HepG2 (cell line): ENCODE results near the gene HOTAIR. TPM values are rescaled to one million over a fixed set of nuclear protein-coding genes. Genes with fewer than 3 reads are reported as not detected.

Source experiments
- ATAC-seq: fragments of 200-7000 bp; cut with Tn5 transposase; 3 replicates; pipeline ENCODE4 v1.9.1; 2020; ENCODE audit warnings: mild to moderate bottlenecking, moderate library complexity
- BruUV-seq: library from RNA; stranded (reverse); fragments of 400-500 nt; replicated peaks from 2 replicates; lab custom pipeline; 2021; lab: Mats Ljungman, UMichigan
- CTCF ChIA-PET: fragments of 300-600 bp; formaldehyde crosslinking; extraction: SDS; loops from one replicate; lab custom pipeline; 2021; ENCODE audit warnings: low total read pairs, inconsistent platforms, low intra/inter-chr PET ratio; lab: Yijun Ruan, JAX
- POLR2A ChIA-PET: fragments of 350-600 bp; sonication (Branson Sonifier 250); formaldehyde crosslinking; loops from one replicate; lab custom pipeline; 2020; ENCODE audit warnings: antibody characterized with exemption, inconsistent platforms; lab: Yijun Ruan, JAX
- DNase-seq: peaks from one replicate; pipeline ENCODE4 v3.0.0-alpha.2; 2015; ENCODE audit warnings: low spot score
- FAIRE-seq: peaks from 3 replicates; lab custom pipeline; 2011; peaks lifted over from hg19 to GRCh38; lab: Jason Lieb, UNC
- H2AFZ ChIP-seq: one replicate; pipeline ENCODE4 v1.6.1; 2011; ENCODE audit warnings: low read length, inconsistent platforms
- H3K27ac ChIP-seq: fragments of 300-600 bp; 3 replicates; pipeline ENCODE4 v1.8.0; 2011; ENCODE audit warnings: mixed run types, mild to moderate bottlenecking, mixed read lengths, low read length, inconsistent platforms; ENCODE audit not compliant: insufficient read depth; ENCODE audit errors: extremely low read length
- H3K27me3 ChIP-seq, 2 experiments: fragments of 200-600 bp in 1 of 2; 2 replicates in 1 of 2; 3 replicates in 1 of 2; pipeline versions ENCODE4 v1.6.0 to v1.8.0; 2011; ENCODE audit warnings: low read length in 2 of 2, mild to moderate bottlenecking in 2 of 2, moderate library complexity in 2 of 2, inconsistent platforms in 1 of 2; ENCODE audit not compliant: insufficient read depth in 2 of 2, control insufficient read depth in 1 of 2
- H3K36me3 ChIP-seq, 2 experiments: fragments of 200-600 bp in 1 of 2; replicated peaks in 1 of 2; 2 replicates in 1 of 2; 3 replicates in 1 of 2; pipeline versions ENCODE4 v1.5.1 to v1.8.0; 2011; ENCODE audit warnings: low read length in 2 of 2, inconsistent platforms in 1 of 2; ENCODE audit not compliant: insufficient read depth in 2 of 2, control insufficient read depth in 1 of 2
- H3K4me1 ChIP-seq: 2 replicates; pipeline ENCODE4 v1.5.1; 2012; ENCODE audit warnings: low read length, inconsistent platforms; ENCODE audit not compliant: insufficient read depth
- H3K4me2 ChIP-seq: 2 replicates; pipeline ENCODE4 v1.6.0; 2011; ENCODE audit warnings: low read depth, low read length, inconsistent platforms
- H3K4me3 ChIP-seq, 3 experiments: fragments of 200-600 bp in 1 of 3; sonication (generic), shearing (Covaris generic) in 1 of 3; replicated peaks in 1 of 3; 2 replicates each; pipeline ENCODE4 v1.5.1; 2011 to 2016; ENCODE audit warnings: low read length in 3 of 3, inconsistent platforms in 2 of 3, low read depth in 2 of 3, mild to moderate bottlenecking in 2 of 3, control low read depth in 1 of 3, mixed read lengths in 1 of 3; ENCODE audit not compliant: insufficient read depth in 1 of 3
- H3K79me2 ChIP-seq: one replicate; pipeline ENCODE4 v1.6.1; 2011; ENCODE audit warnings: low read length, inconsistent platforms; ENCODE audit not compliant: insufficient read depth
- H3K9ac ChIP-seq: 2 replicates; pipeline ENCODE4 v1.6.0; 2011; ENCODE audit warnings: mild to moderate bottlenecking, low read depth, low read length, inconsistent platforms; ENCODE audit not compliant: insufficient read depth
- H3K9me3 ChIP-seq: 2 replicates; pipeline ENCODE4 v1.5.1; 2012; ENCODE audit warnings: mild to moderate bottlenecking, low read length
- H4K20me1 ChIP-seq: 2 replicates; pipeline ENCODE4 v1.6.0; 2011; ENCODE audit warnings: inconsistent platforms, mild to moderate bottlenecking, low read length, moderate library complexity; ENCODE audit not compliant: insufficient read depth
- ARID2 ChIP-seq: sonication (generic); formaldehyde crosslinking; IDR thresholded peaks from 2 replicates; pipeline ENCODE4 v1.8.1; 2022; ENCODE audit warnings: mild to moderate bottlenecking, missing genetic modification reagents, borderline replicate concordance
- BRCA1 ChIP-seq: sonication (generic); formaldehyde crosslinking; IDR thresholded peaks from 2 replicates; pipeline ENCODE4 v1.4.0; 2020; ENCODE audit warnings: missing genetic modification reagents
- EZH2 ChIP-seq: conservative IDR thresholded peaks from 2 replicates; pipeline ENCODE4 v1.6.1; 2012; ENCODE audit warnings: mild to moderate bottlenecking, low read depth, low read length, moderate library complexity
- FOSL1 ChIP-seq: sonication (generic); formaldehyde crosslinking; IDR thresholded peaks from 2 replicates; pipeline ENCODE4 v1.9.0; 2021; ENCODE audit warnings: missing genetic modification reagents, borderline replicate concordance
- GATA4 ChIP-seq: sonication (generic); IDR thresholded peaks from 2 replicates; pipeline ENCODE4 v1.6.1; 2016; ENCODE audit warnings: antibody characterized with exemption, low read depth, borderline replicate concordance
- KLF13 ChIP-seq: sonication (generic); formaldehyde crosslinking; IDR thresholded peaks from 2 replicates; pipeline ENCODE4 v1.4.0; 2020; ENCODE audit warnings: mild to moderate bottlenecking, missing genetic modification reagents
- MAX ChIP-seq: IDR thresholded peaks from 2 replicates; pipeline ENCODE4 v1.6.1; 2012; ENCODE audit warnings: inconsistent platforms
- SAP130 ChIP-seq: IDR thresholded peaks from 2 replicates; pipeline ENCODE4 v1.6.1; 2016; ENCODE audit warnings: low read depth
- TAF15 ChIP-seq: fragments of 200-400 bp; formaldehyde crosslinking; IDR thresholded peaks from one replicate; pipeline ENCODE4 v1.6.1; 2018; ENCODE audit warnings: mild to moderate bottlenecking, low read depth, low read length; ENCODE audit not compliant: poor library complexity, severe bottlenecking
- XRCC5 ChIP-seq: fragments of 200-400 bp; formaldehyde crosslinking; optimal IDR thresholded peaks from 2 replicates; pipeline ENCODE3; 2017; ENCODE audit warnings: mild to moderate bottlenecking, low read length
- WGBS: methylation state at CpG from one replicate; pipeline ENCODE4 v1.1.6; 2017; ENCODE audit warnings: low lambda C conversion rate; 5-methylcytosine and 5-hydroxymethylcytosine counted together
- in situ Hi-C: cut with HindIII; loops from 2 replicates; pipeline ENCODE4 v1.10.0; 2017; ENCODE audit warnings: low pct_unique_long_range_greater_than_20kb; ENCODE audit not compliant: extremely low pct_ligation_motif_present
- intact Hi-C: fragments of 100-400 bp; cut with micrococcal nuclease; formaldehyde crosslinking; loops from one replicate; pipeline ENCODE4 v1.10.0; 2022; ENCODE audit not compliant: unreplicated experiment
- polyA plus RNA-seq, 8 experiments: library from polyadenylated mRNA; depleted of rRNA in 3 of 8; stranded (reverse) in 7 of 8; unstranded in 1 of 8; fragments of >200 nt; fragmentation: Illumina TruSeq in 4 of 8; extraction: Trizol in 4 of 8; gene quantifications; 2 replicates each; pipeline versions ENCODE4 v1.2.1 to v1.2.3, GENCODE V29; 2011 to 2016; ENCODE audit warnings: low read depth in 4 of 8, missing spikeins in 1 of 8, mixed read lengths in 1 of 8; ENCODE audit not compliant: insufficient read depth in 1 of 8
- total RNA-seq, 5 experiments: library from RNA; depleted of rRNA; stranded (reverse); fragments of >200 nt; fragmentation: Illumina TruSeq; extraction: Trizol; gene quantifications; 2 replicates each; pipeline ENCODE4 v1.2.3, GENCODE V29; 2016; ENCODE audit warnings: low read depth in 1 of 5

Gene HOTAIR
- total and polyA plus RNA-seq, 2 of the 13 experiments (the other 11 are each of a cell fraction or from before 2014, with no cell fraction given) = not detected

GRCh38 chr12:53935383-53936341 is 39.1 kb downstream of the HOTAIR start:
- FAIRE-seq = no peak
- POLR2A ChIA-PET = no interaction called here
- Histone ChIP-seq H3K4me3 (no peak overlapping the region), H3K36me3 (no peaks in the 10 kb centered on the region), H3K79me2 (no peaks in the 10 kb centered on the region), H4K20me1 (no peaks in the 10 kb centered on the region), H3K9ac (no peak overlapping the region), H2AFZ (no peak overlapping the region), H3K27me3 (peaks cover 7 to 94% of the 10 kb centered on the region in 2 experiments; a peak in 4 of 5 replicates), H3K4me2 (no peak overlapping the region), H3K4me1 (no peaks in the 10 kb centered on the region), H3K27ac (no peak overlapping the region), H3K9me3 (no peaks in the 10 kb centered on the region)
- BruUV-seq = no TSS peak
- CTCF ChIA-PET = no interaction called here
- intact Hi-C loops = no loop called here
- 49% methylated on average over 49 of the region's 49 CpGs for WGBS
- in situ Hi-C loops = loop anchor here (25.0 kb wide), 1 partner anchor 148 kb away; no protein-coding TSS in a partner anchor
- no peak for DNase-seq
- ATAC-seq = no peak
- 0 out of 2 replicates have a peak, but pooled peaks have one; percentile 18 for TF ChIP-seq EZH2
- TF ChIP-seq FOSL1 (CRISPR knock-in tag) = no peak

- intact Hi-C loops = no loop called here
- ATAC-seq (no peak), FAIRE-seq (no peak), DNase-seq (no peak)
- ChIA-PET CTCF (no interaction called here), POLR2A (no interaction called here)
- 0% methylated on average over 4 of the region's 4 CpGs for WGBS
- Histone ChIP-seq H2AFZ (no peak overlapping the region), H3K79me2 (no peaks in the 10 kb centered on the region), H3K9ac (no peak overlapping the region), H3K27me3 (peaks cover 6 to 95% of the 10 kb centered on the region in 2 experiments; a peak in 4 of 5 replicates), H3K4me1 (no peaks in the 10 kb centered on the region), H3K9me3 (no peaks in the 10 kb centered on the region), H3K4me2 (no peak overlapping the region), H3K4me3 (no peak overlapping the region), H4K20me1 (no peaks in the 10 kb centered on the region), H3K36me3 (no peaks in the 10 kb centered on the region), H3K27ac (no peak overlapping the region)
- in situ Hi-C loops = loop anchor here (25.0 kb wide), 1 partner anchor 146 kb away; no protein-coding TSS in a partner anchor
- TF ChIP-seq XRCC5 = no peak
- no peak for TF ChIP-seq TAF15
- no peak for TF ChIP-seq SAP130 (CRISPR knock-in tag)
- no peak for TF ChIP-seq GATA4
- no peak for TF ChIP-seq KLF13
- TF ChIP-seq MAX = no peak
- no peak for TF ChIP-seq BRCA1 (CRISPR knock-in tag)
- TF ChIP-seq ARID2 (CRISPR knock-in tag) = no peak
- BruUV-seq = no TSS peak
Observed at GRCh38 chr12:53932915-53933314, 41.8 kb downstream of the HOTAIR start.
